GM12878 (cell line): ENCODE data around the gene NLRP6. TPM values are rescaled to one million over a fixed set of nuclear protein-coding genes. Genes with fewer than 3 reads are reported as not detected.
"Not testable (repeated sequence)": the region's sequence is repeated elsewhere in the genome, so short reads cannot be mapped to it uniquely, and the experiment has no call there.

Experiments used
- ATAC-seq: fragments of 200-7000 bp; cut with Tn5 transposase; 3 replicates; pipeline ENCODE4 v1.9.1; 2020; ENCODE audit warnings: mild to moderate bottlenecking, moderate library complexity
- BruUV-seq: library from RNA; stranded (reverse); fragments of 400-500 nt; replicated peaks from 2 replicates; lab custom pipeline; 2021; lab: Mats Ljungman, UMichigan
- CTCF ChIA-PET: fragments of 300-600 bp; sonication (Branson Sonifier 250); formaldehyde crosslinking; extraction: SDS; loops from one replicate; lab custom pipeline; 2021; ENCODE audit warnings: inconsistent platforms; lab: Yijun Ruan, JAX
- POLR2A ChIA-PET: fragments of 350-600 bp; formaldehyde crosslinking; extraction: SDS; loops from one replicate; lab custom pipeline; 2021; ENCODE audit warnings: inconsistent platforms; lab: Charles Lee
- RAD21 ChIA-PET: fragments of 300-600 bp; sonication (Branson Sonifier 250); formaldehyde crosslinking; loops from one replicate; lab custom pipeline; 2023; ENCODE audit warnings: antibody characterized with exemption; ENCODE audit not compliant: unreplicated experiment; lab: Charles Lee
- SMC1A ChIA-PET: fragments of 300-600 bp; sonication (Branson Sonifier 250); formaldehyde crosslinking; loops from one replicate; lab custom pipeline; 2023; ENCODE audit not compliant: unreplicated experiment, uncharacterized antibody; lab: Charles Lee
- DNase-seq: peaks from one replicate; pipeline ENCODE4 v3.0.0-alpha.2; 2011; ENCODE audit warnings: low read depth, low spot score
- FAIRE-seq: peaks from 3 replicates; lab custom pipeline; 2011; peaks lifted over from hg19 to GRCh38; lab: Jason Lieb, UNC
- H2AFZ ChIP-seq: 2 replicates; pipeline ENCODE4 v1.6.0; 2011; ENCODE audit warnings: low read depth, low read length, control low read depth; ENCODE audit not compliant: control insufficient read depth
- H3K27ac ChIP-seq: 2 replicates; pipeline ENCODE4 v1.5.1; 2011; ENCODE audit warnings: control low read depth; ENCODE audit not compliant: control insufficient read depth, insufficient read depth
- H3K27me3 ChIP-seq, 2 experiments: replicated peaks in 1 of 2; 2 replicates each; pipeline versions ENCODE4 v1.6.0 to v1.6.1; 2011; ENCODE audit warnings: low read length in 1 of 2; ENCODE audit not compliant: control insufficient read depth in 2 of 2, insufficient read depth in 2 of 2
- H3K36me3 ChIP-seq, 2 experiments: 2 replicates each; pipeline ENCODE4 v1.5.1; 2011; ENCODE audit warnings: low read length in 1 of 2; ENCODE audit not compliant: control insufficient read depth in 2 of 2, insufficient read depth in 2 of 2
- H3K4me1 ChIP-seq: 2 replicates; pipeline ENCODE4 v1.6.1; 2011; ENCODE audit warnings: mild to moderate bottlenecking, low read length, moderate library complexity, mixed read lengths; ENCODE audit not compliant: control insufficient read depth, insufficient read depth
- H3K4me2 ChIP-seq: 2 replicates; pipeline ENCODE4 v1.6.0; 2011; ENCODE audit warnings: control low read depth; ENCODE audit not compliant: control insufficient read depth, insufficient read depth
- H3K4me3 ChIP-seq: fragments of 200-600 bp; sonication (generic); 2 replicates; pipeline ENCODE4 v1.5.1; 2016
- H3K79me2 ChIP-seq: 2 replicates; pipeline ENCODE4 v1.6.0; 2011; ENCODE audit warnings: low read length; ENCODE audit not compliant: control insufficient read depth, insufficient read depth
- H3K9ac ChIP-seq: 2 replicates; pipeline ENCODE4 v1.8.0; 2011; ENCODE audit warnings: low read length, control low read depth, mixed read lengths; ENCODE audit not compliant: control insufficient read depth, insufficient read depth
- H3K9me3 ChIP-seq: replicated peaks from 3 replicates; pipeline ENCODE4 v1.5.1; 2011; ENCODE audit warnings: mild to moderate bottlenecking, low read length; ENCODE audit not compliant: control insufficient read depth, insufficient read depth
- H4K20me1 ChIP-seq: 2 replicates; pipeline ENCODE4 v1.6.0; 2011; ENCODE audit not compliant: control insufficient read depth, insufficient read depth
- BCL11A ChIP-seq: IDR thresholded peaks from 2 replicates; pipeline ENCODE4 v1.6.1; 2011; ENCODE audit warnings: low read depth, low read length
- CBFB ChIP-seq: IDR thresholded peaks from 2 replicates; pipeline ENCODE4 v1.6.1; 2016; ENCODE audit warnings: antibody characterized with exemption, low read depth
- CTCF ChIP-seq, 3 experiments: IDR thresholded peaks in 2 of 3; conservative IDR thresholded peaks in 1 of 3; 2 replicates each; pipeline ENCODE4 v1.5.1; 2011; ENCODE audit warnings: low read depth in 3 of 3, low read length in 3 of 3, mild to moderate bottlenecking in 3 of 3, control low read depth in 2 of 3, moderate library complexity in 2 of 3, inconsistent platforms in 1 of 3, mixed read lengths in 1 of 3; ENCODE audit not compliant: control insufficient read depth in 2 of 3, insufficient read depth in 1 of 3; ENCODE audit errors: extremely low read depth in 1 of 3
- HDGF ChIP-seq: fragments of 450-650 bp; IDR thresholded peaks from 2 replicates; pipeline ENCODE4 v1.6.1; 2016; ENCODE audit warnings: antibody characterized with exemption
- LARP7 ChIP-seq: fragments of 450-650 bp; IDR thresholded peaks from 2 replicates; pipeline ENCODE4 v1.6.1; 2017; ENCODE audit warnings: mild to moderate bottlenecking
- NR2F1 ChIP-seq: fragments of 450-650 bp; conservative IDR thresholded peaks from 2 replicates; pipeline ENCODE4 v1.6.1; 2017; ENCODE audit warnings: mild to moderate bottlenecking
- PAX5 ChIP-seq: IDR thresholded peaks from 2 replicates; pipeline ENCODE4 v1.6.1; 2011; ENCODE audit warnings: low read depth, low read length, borderline replicate concordance
- RUNX3 ChIP-seq: IDR thresholded peaks from 2 replicates; pipeline ENCODE4 v1.6.1; 2012; ENCODE audit warnings: low read length, inconsistent platforms
- TCF12 ChIP-seq: IDR thresholded peaks from 2 replicates; pipeline ENCODE4 v1.6.1; 2011; ENCODE audit warnings: low read depth, mild to moderate bottlenecking, low read length
- TCF3 ChIP-seq: IDR thresholded peaks from 2 replicates; pipeline ENCODE4 v1.6.1; 2012; ENCODE audit warnings: low read depth, mild to moderate bottlenecking, low read length, borderline replicate concordance; ENCODE audit not compliant: insufficient read depth
- YY1 ChIP-seq: IDR thresholded peaks from 2 replicates; pipeline ENCODE4 v1.6.1; 2011; ENCODE audit warnings: low read depth, mild to moderate bottlenecking, low read length
- ZNF217 ChIP-seq: fragments of 450-650 bp; IDR thresholded peaks from 2 replicates; pipeline ENCODE4 v1.6.1; 2017; ENCODE audit warnings: antibody characterized with exemption, mild to moderate bottlenecking
- WGBS: methylation state at CpG from one replicate; pipeline ENCODE4 v1.1.6; 2016; ENCODE audit warnings: low lambda C conversion rate; ENCODE audit not compliant: insufficient replicate concordance, insufficient coverage; ENCODE audit errors: missing lambda C conversion rate; 5-methylcytosine and 5-hydroxymethylcytosine counted together
- in situ Hi-C: fragments of 300-500 bp; cut with MboI; formaldehyde crosslinking; loops from 9 replicates; pipeline ENCODE4 v1.14.3; 2018; ENCODE audit warnings: mixed read lengths
- intact Hi-C: fragments of 100-400 bp; cut with micrococcal nuclease; formaldehyde crosslinking; loops from one replicate; pipeline ENCODE4 v1.14.2; 2022; ENCODE audit not compliant: unreplicated experiment
- polyA plus RNA-seq, 11 experiments: library from polyadenylated mRNA; depleted of rRNA in 4 of 11; unstranded in 6 of 11; stranded (reverse) in 5 of 11; fragments of >200 nt; fragmentation: Nextera tagmentation in 4 of 11; fragmentation: Illumina TruSeq in 1 of 11; extraction: Ambion mirVana in 4 of 11; extraction: Trizol in 1 of 11; gene quantifications; 1 replicate in 1 of 11; 2 replicates in 10 of 11; pipeline versions ENCODE4 v1.2.1 to v1.2.3, GENCODE V29; 2011 to 2016; ENCODE audit warnings: inconsistent platforms in 2 of 11, missing spikeins in 2 of 11, low read depth in 1 of 11
- total RNA-seq, 4 experiments: library from RNA; depleted of rRNA in 3 of 4; stranded (reverse); fragments of >200 nt in 3 of 4; fragmentation: Illumina TruSeq in 1 of 4; extraction: Trizol in 1 of 4; gene quantifications; 2 replicates each; pipeline versions ENCODE4 v1.2.1 to v1.2.3, GENCODE V29; 2013 to 2021
- TF ChIP-seq, protein P1 (sequence below): fragments of 450-650 bp; IDR thresholded peaks from 2 replicates; pipeline ENCODE4 v1.6.1; 2016; ENCODE audit warnings: mild to moderate bottlenecking
- TF ChIP-seq, protein P2 (sequence below): fragments of 450-650 bp; conservative IDR thresholded peaks from 2 replicates; pipeline ENCODE4 v1.6.1; 2017; ENCODE audit warnings: mild to moderate bottlenecking, moderate library complexity
- TF ChIP-seq, protein P3 (sequence below): IDR thresholded peaks from 2 replicates; pipeline ENCODE4 v1.6.1; 2011; ENCODE audit warnings: mild to moderate bottlenecking, low read depth, low read length, moderate library complexity; ENCODE audit not compliant: insufficient replicate concordance

The NLRP6 gene
- total and polyA plus RNA-seq, 10 of the 15 experiments (the other 5 are each of a cell fraction or from before 2014, with no cell fraction given) = 0.03 to 0.11 TPM; not detected in 8

DNA sequence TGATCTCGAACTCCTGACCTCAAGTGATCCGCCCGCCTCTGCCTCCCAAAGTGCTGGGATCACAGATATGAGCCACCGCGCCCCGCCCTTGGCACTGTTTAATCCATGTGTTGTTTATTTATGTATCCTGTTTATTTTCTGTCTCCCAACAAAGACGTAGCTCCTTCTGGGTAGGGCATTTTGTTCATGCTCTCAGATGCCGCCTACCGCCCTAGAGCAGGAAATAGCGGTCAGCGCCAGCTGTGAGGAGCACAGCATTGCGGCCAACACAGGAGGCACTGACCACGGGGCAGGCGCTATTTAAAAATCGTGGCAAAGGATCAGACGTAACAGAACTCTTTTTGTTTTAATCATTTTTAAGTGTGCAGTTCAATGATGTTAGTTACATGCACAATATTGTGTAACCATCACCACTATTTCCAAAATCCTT, 9.5 kb upstream of the NLRP6 start:
- DNase-seq (peak; percentile 65), ATAC-seq (peak; percentile 82)
- RAD21 ChIA-PET = interaction anchor here (0.7 to 2.2 kb wide), 9 partner anchors 11 to 139 kb away, joined by 3 to 36 read pairs (median 5); partner anchors contain the start of genes BET1L, PSMD13 and RIC8A
- peak overlapping the region; percentile 78 for H3K4me3 ChIP-seq
- H2AFZ ChIP-seq, H3K9me3 ChIP-seq, FAIRE-seq, H4K20me1 ChIP-seq, H3K36me3 ChIP-seq, H3K27me3 ChIP-seq, H3K79me2 ChIP-seq, in situ Hi-C loops: not testable (repeated sequence)
- SMC1A ChIA-PET = interaction anchor here (0.7 to 2.7 kb wide), 8 partner anchors 18 to 87 kb away, joined by 3 to 8 read pairs (median 4); partner anchors contain the start of genes BET1L and RIC8A
- POLR2A ChIA-PET = interaction anchor here (0.6 to 2.5 kb wide), 9 partner anchors 18 to 86 kb away, joined by 3 to 35 read pairs (median 10); partner anchors contain the start of genes BET1L, PGGHG and RIC8A
- WGBS = 2% methylated on average over 16 of the region's 16 CpGs
- peak overlapping the region; percentile 88 for H3K27ac ChIP-seq
- H3K9ac ChIP-seq = peak overlapping the region; percentile 71
- H3K4me2 ChIP-seq = peak overlapping the region; percentile 89
- BruUV-seq = TSS peak; percentile 100
- CTCF ChIA-PET = interaction anchor here (0.7 to 4.2 kb wide), 8 partner anchors 11 to 175 kb away, joined by 3 to 37 read pairs (median 4); no protein-coding TSS in a partner anchor
- H3K4me1 ChIP-seq = peaks cover 14% of the 10 kb centered on the region
- intact Hi-C loops = loop anchor here (1.0 to 10.0 kb wide), 4 partner anchors 32 to 86 kb away; partner anchors contain the start of genes BET1L, PSMD13, RIC8A and SIRT3
- TF ChIP-seq CBFB = 0 out of 2 replicates have a peak, but pooled peaks have one; percentile 20
- peak; percentile 44; the same call in 1 of the 2 replicates for TF ChIP-seq NR2F1
- TF ChIP-seq YY1 = 0 out of 2 replicates have a peak, but pooled peaks have one; percentile 10
- TF ChIP-seq, protein P1, sequence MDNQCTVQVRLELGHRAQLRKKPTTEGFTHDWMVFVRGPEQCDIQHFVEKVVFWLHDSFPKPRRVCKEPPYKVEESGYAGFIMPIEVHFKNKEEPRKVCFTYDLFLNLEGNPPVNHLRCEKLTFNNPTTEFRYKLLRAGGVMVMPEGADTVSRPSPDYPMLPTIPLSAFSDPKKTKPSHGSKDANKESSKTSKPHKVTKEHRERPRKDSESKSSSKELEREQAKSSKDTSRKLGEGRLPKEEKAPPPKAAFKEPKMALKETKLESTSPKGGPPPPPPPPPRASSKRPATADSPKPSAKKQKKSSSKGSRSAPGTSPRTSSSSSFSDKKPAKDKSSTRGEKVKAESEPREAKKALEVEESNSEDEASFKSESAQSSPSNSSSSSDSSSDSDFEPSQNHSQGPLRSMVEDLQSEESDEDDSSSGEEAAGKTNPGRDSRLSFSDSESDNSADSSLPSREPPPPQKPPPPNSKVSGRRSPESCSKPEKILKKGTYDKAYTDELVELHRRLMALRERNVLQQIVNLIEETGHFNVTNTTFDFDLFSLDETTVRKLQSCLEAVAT = 0 out of 2 replicates have a peak, but pooled peaks have one; percentile 27
- TF ChIP-seq PAX5 = 0 out of 2 replicates have a peak, but pooled peaks have one; percentile 47
- TF ChIP-seq, protein P2, sequence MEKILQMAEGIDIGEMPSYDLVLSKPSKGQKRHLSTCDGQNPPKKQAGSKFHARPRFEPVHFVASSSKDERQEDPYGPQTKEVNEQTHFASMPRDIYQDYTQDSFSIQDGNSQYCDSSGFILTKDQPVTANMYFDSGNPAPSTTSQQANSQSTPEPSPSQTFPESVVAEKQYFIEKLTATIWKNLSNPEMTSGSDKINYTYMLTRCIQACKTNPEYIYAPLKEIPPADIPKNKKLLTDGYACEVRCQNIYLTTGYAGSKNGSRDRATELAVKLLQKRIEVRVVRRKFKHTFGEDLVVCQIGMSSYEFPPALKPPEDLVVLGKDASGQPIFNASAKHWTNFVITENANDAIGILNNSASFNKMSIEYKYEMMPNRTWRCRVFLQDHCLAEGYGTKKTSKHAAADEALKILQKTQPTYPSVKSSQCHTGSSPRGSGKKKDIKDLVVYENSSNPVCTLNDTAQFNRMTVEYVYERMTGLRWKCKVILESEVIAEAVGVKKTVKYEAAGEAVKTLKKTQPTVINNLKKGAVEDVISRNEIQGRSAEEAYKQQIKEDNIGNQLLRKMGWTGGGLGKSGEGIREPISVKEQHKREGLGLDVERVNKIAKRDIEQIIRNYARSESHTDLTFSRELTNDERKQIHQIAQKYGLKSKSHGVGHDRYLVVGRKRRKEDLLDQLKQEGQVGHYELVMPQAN = peak; percentile 59
- peak; percentile 95 for TF ChIP-seq TCF12
- TF ChIP-seq LARP7 = 0 out of 2 replicates have a peak, but pooled peaks have one; percentile 29
- peak; percentile 86 for TF ChIP-seq RUNX3
- peak; percentile 53; the same call in 1 of the 2 replicates for TF ChIP-seq BCL11A
- TF ChIP-seq, protein P3, sequence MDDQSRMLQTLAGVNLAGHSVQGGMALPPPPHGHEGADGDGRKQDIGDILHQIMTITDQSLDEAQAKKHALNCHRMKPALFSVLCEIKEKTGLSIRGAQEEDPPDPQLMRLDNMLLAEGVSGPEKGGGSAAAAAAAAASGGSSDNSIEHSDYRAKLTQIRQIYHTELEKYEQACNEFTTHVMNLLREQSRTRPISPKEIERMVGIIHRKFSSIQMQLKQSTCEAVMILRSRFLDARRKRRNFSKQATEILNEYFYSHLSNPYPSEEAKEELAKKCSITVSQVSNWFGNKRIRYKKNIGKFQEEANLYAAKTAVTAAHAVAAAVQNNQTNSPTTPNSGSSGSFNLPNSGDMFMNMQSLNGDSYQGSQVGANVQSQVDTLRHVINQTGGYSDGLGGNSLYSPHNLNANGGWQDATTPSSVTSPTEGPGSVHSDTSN = peak; percentile 53
- TF ChIP-seq CTCF (IDR thresholded peaks at IDR 0.05 in 2 of 3, conservative IDR thresholded peaks at IDR 0.05 in 1 of 3; ENCODE audit: control insufficient read depth in 2 of 3, extremely low read depth in 1 of 3, insufficient read depth in 1 of 3, low read depth in 3 of 3, low read length in 3 of 3) = peak in 1 of 3 experiments; percentile 14; a peak in 1 of 6 replicates
- TF ChIP-seq HDGF = 0 out of 2 replicates have a peak, but pooled peaks have one; percentile 40
- TF ChIP-seq TCF3 = peak; percentile 86
- TF ChIP-seq ZNF217 = 0 out of 2 replicates have a peak, but pooled peaks have one; percentile 30
